NCI-H748 treated with DMSO at 0.1 percent for 48 hours (cell line): ENCODE data around the gene DYNC2I2.

Experiments
- DNase-seq: peaks from one replicate; lab custom pipeline; 2025; lab: John Stamatoyannopoulos, UW

The DYNC2I2 gene

GRCh38 chr9:128636024-128636390 lies 20.6 kb downstream of the DYNC2I2 start:
- no peak for DNase-seq

- DNase-seq, result no peak
Measured at GRCh38 chr9:128635266-128636023, 21.2 kb downstream of the DYNC2I2 start.

GRCh38 chr9:128634651-128635262 lies 21.9 kb downstream of the DYNC2I2 start:
- DNase-seq, result no peak

GRCh38 chr9:128634111-128634510 lies 22.5 kb downstream of the DYNC2I2 start:
- no peak for DNase-seq

GRCh38 chr9:128633601-128634000 lies 23.0 kb downstream of the DYNC2I2 start:
- DNase-seq, result no peak

- DNase-seq, result no peak
Measured at GRCh38 chr9:128633057-128633456, 23.6 kb downstream of the DYNC2I2 start.

- DNase-seq, result no peak
Measured at GRCh38 chr9:128632486-128632885, 24.2 kb downstream of the DYNC2I2 start.

GRCh38 chr9:128632066-128632465 lies 24.6 kb downstream of the DYNC2I2 start:
- DNase-seq, result no peak

- DNase-seq, result no peak
Measured at GRCh38 chr9:128631636-128632035, 25.0 kb downstream of the DYNC2I2 start.

- no peak for DNase-seq
Measured at GRCh38 chr9:128629852-128630545, 26.6 kb downstream of the DYNC2I2 start.

GRCh38 chr9:128629136-128629535 lies 27.5 kb downstream of the DYNC2I2 start:
- no peak for DNase-seq

- DNase-seq, result no peak
Measured at GRCh38 chr9:128628471-128629048, 28.1 kb downstream of the DYNC2I2 start.

- DNase-seq, result no peak
Measured at GRCh38 chr9:128627906-128628305, 28.7 kb downstream of the DYNC2I2 start.

- no peak for DNase-seq
Measured at GRCh38 chr9:128627127-128627715, 29.4 kb downstream of the DYNC2I2 start.

GRCh38 chr9:128626181-128626580 lies 30.5 kb downstream of the DYNC2I2 start:
- no peak for DNase-seq

- DNase-seq, result no peak
Measured at GRCh38 chr9:128625391-128626146, 31.1 kb downstream of the DYNC2I2 start.

- DNase-seq, result no peak
Measured at GRCh38 chr9:128624566-128624965, 32.1 kb downstream of the DYNC2I2 start.

GRCh38 chr9:128621730-128622455 lies 34.8 kb downstream of the DYNC2I2 start:
- no peak for DNase-seq

GRCh38 chr9:128619779-128620178 lies 36.9 kb downstream of the DYNC2I2 start:
- DNase-seq, result no peak

- DNase-seq, result no peak
Measured at GRCh38 chr9:128619127-128619526, 37.5 kb downstream of the DYNC2I2 start.

- DNase-seq, result no peak
Measured at GRCh38 chr9:128617943-128618342, 38.7 kb downstream of the DYNC2I2 start.
